Panc1 (cell line): ENCODE measurements around the gene PHTF2. TPM values are rescaled to one million over a fixed set of nuclear protein-coding genes. Genes with fewer than 3 reads are reported as not detected.

Source experiments
- ATAC-seq: fragments of 200-7000 bp; cut with Tn5 transposase; 2 replicates; pipeline ENCODE4 v1.9.1; 2020; ENCODE audit warnings: mild to moderate bottlenecking, moderate library complexity
- BruUV-seq: library from RNA; stranded (reverse); fragments of 400-500 nt; replicated peaks from 2 replicates; lab custom pipeline; 2021; lab: Mats Ljungman, UMichigan
- CTCF ChIA-PET: fragments of 300-600 bp; sonication (Branson Sonifier 250); formaldehyde crosslinking; loops from one replicate; lab custom pipeline; 2022; ENCODE audit warnings: antibody characterized with exemption; lab: Charles Lee
- POLR2A ChIA-PET: fragments of 300-600 bp; sonication (Branson Sonifier 250); formaldehyde crosslinking; loops from one replicate; lab custom pipeline; 2022; ENCODE audit warnings: antibody characterized with exemption; lab: Charles Lee
- DNase-seq: peaks from one replicate; pipeline ENCODE4 v3.0.0-alpha.2; 2010; ENCODE audit warnings: low read depth, low spot score
- H3K27ac ChIP-seq: 2 replicates; pipeline ENCODE4 v1.5.1; 2011; ENCODE audit warnings: mild to moderate bottlenecking, low read length, inconsistent platforms
- H3K27me3 ChIP-seq: fragments of 200-500 bp; sonication (Bioruptor generic); 2 replicates; pipeline ENCODE4 v1.6.0; 2014; ENCODE audit warnings: low read length, inconsistent platforms; ENCODE audit not compliant: control insufficient read depth, insufficient read depth
- H3K36me3 ChIP-seq: fragments of 200-500 bp; sonication (Bioruptor generic); 2 replicates; pipeline ENCODE4 v1.5.1; 2014; ENCODE audit warnings: inconsistent platforms, mild to moderate bottlenecking, low read length, moderate library complexity; ENCODE audit not compliant: control insufficient read depth, insufficient read depth
- H3K4me1 ChIP-seq: 2 replicates; pipeline ENCODE4 v1.5.1; 2011; ENCODE audit warnings: inconsistent platforms, mild to moderate bottlenecking, low read length, moderate library complexity; ENCODE audit not compliant: control insufficient read depth, insufficient read depth
- H3K4me3 ChIP-seq, 2 experiments: 2 replicates each; pipeline ENCODE4 v1.5.1; 2011 to 2012; ENCODE audit warnings: low read depth in 2 of 2, low read length in 2 of 2, mild to moderate bottlenecking in 2 of 2, inconsistent platforms in 1 of 2, moderate library complexity in 1 of 2
- H3K9me3 ChIP-seq: fragments of 200-500 bp; sonication (Bioruptor generic); 2 replicates; pipeline ENCODE4 v1.5.1; 2014; ENCODE audit warnings: low read depth, mild to moderate bottlenecking, inconsistent platforms, low read length, moderate library complexity; ENCODE audit not compliant: control insufficient read depth, insufficient read depth
- POLR2AphosphoS5 ChIP-seq: IDR thresholded peaks from 2 replicates; pipeline ENCODE4 v1.6.1; 2012; ENCODE audit warnings: mild to moderate bottlenecking, low read depth, low read length, moderate library complexity
- SIN3A ChIP-seq: IDR thresholded peaks from 2 replicates; pipeline ENCODE4 v1.6.1; 2012; ENCODE audit warnings: low read depth, mild to moderate bottlenecking, low read length, moderate library complexity, borderline replicate concordance; ENCODE audit not compliant: insufficient read depth
- TCF7L2 ChIP-seq: IDR thresholded peaks from 2 replicates; pipeline ENCODE4 v1.6.1; 2011; ENCODE audit warnings: mild to moderate bottlenecking, low read depth, low read length, inconsistent platforms
- in situ Hi-C: cut with HindIII; loops from 2 replicates; pipeline ENCODE4 v1.10.0; 2016; ENCODE audit warnings: low sequenced_read_pairs, low pct_unique_long_range_greater_than_20kb
- intact Hi-C: fragments of 100-400 bp; cut with micrococcal nuclease; formaldehyde crosslinking; loops from one replicate; pipeline ENCODE4 v1.10.0; 2022; ENCODE audit not compliant: unreplicated experiment
- total RNA-seq: library from RNA; stranded (reverse); gene quantifications from one replicate; pipeline ENCODE4 v1.2.1, GENCODE V29; 2021; ENCODE audit not compliant: unreplicated experiment
- TF ChIP-seq, protein P1 (sequence below), 2 experiments: IDR thresholded peaks; 2 replicates each; pipeline ENCODE4 v1.6.1; 2011 to 2012; ENCODE audit warnings: low read depth in 2 of 2, control low read depth in 1 of 2, low read length in 1 of 2, mild to moderate bottlenecking in 1 of 2, moderate library complexity in 1 of 2; ENCODE audit not compliant: insufficient read depth in 1 of 2
- TF ChIP-seq, protein P2 (sequence below): fragments of 450-650 bp; IDR thresholded peaks from 2 replicates; pipeline ENCODE4 v1.5.1; 2017; ENCODE audit warnings: mild to moderate bottlenecking

Gene PHTF2
- total RNA-seq, 1 experiment from 2014 or later, result 61.5 TPM

DNA sequence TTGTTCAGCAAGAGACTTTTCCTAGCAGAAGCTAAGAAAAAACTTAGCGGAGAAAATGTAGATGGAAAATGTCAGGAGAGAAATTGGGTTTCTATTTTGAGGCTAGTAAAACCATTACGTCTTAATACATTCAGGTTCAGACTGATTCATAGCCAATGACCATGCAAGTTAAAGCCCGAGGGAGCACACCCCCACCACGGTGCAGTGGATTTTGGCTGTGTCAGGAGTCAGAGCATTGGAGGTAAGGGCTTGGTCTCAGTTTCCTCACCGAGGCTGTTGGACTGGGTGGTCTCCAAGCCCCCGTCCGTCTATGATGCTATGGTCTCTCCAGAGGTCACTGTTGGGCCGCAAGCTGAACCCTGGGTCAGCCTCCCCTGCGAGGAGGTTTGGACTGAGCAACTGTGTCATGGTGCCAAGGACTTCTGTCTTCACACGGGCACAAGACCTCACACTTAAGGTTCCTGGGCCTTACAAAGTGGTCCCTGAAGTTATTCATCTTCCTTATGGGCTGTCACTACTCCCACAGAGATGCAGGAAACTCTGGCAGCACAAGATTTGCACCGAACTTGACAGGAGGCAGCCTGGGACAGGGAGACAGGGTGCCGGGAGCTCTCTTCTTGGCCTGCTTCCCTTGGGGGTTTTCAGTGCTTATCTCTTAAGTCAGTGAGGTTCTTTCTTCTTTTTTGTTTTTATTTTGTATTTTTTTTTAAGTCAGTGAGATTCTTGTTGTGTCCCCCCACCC is 186.8 kb downstream of the PHTF2 start:
- no TSS peak for BruUV-seq
- Histone ChIP-seq H3K4me3 (no peak overlapping the region), H3K4me1 (no peaks in the 10 kb centered on the region), H3K36me3 (no peaks in the 10 kb centered on the region), H3K27ac (no peak overlapping the region), H3K9me3 (no peaks in the 10 kb centered on the region), H3K27me3 (no peaks in the 10 kb centered on the region)
- ChIA-PET POLR2A (no interaction called here), CTCF (no interaction called here)
- in situ Hi-C loops, result no loop called here
- intact Hi-C loops, result no loop called here
- DNase-seq (no peak), ATAC-seq (no peak)
- TF ChIP-seq POLR2AphosphoS5, result no peak

DNA sequence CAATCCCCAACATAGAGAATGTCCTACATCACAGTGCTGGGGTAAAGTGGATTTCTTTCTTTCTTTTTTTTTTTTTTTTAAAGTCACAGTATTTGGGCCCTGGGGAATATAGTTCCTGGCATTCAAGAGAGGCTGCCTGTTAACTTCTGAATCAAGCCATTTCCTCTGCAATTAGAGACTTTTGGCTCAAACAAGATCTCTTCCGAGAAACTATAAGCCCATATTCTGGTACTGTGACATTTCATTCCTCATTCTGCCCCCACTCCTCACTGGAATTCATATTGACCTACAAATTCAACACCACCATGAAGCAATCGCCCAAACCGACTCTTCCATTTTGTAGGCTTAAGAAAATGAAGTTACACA is 187.4 kb downstream of the PHTF2 start:
- Histone ChIP-seq H3K27ac (no peak overlapping the region), H3K4me3 (no peak overlapping the region), H3K36me3 (no peaks in the 10 kb centered on the region), H3K9me3 (no peaks in the 10 kb centered on the region), H3K4me1 (no peaks in the 10 kb centered on the region), H3K27me3 (no peaks in the 10 kb centered on the region)
- TF ChIP-seq, protein P1, sequence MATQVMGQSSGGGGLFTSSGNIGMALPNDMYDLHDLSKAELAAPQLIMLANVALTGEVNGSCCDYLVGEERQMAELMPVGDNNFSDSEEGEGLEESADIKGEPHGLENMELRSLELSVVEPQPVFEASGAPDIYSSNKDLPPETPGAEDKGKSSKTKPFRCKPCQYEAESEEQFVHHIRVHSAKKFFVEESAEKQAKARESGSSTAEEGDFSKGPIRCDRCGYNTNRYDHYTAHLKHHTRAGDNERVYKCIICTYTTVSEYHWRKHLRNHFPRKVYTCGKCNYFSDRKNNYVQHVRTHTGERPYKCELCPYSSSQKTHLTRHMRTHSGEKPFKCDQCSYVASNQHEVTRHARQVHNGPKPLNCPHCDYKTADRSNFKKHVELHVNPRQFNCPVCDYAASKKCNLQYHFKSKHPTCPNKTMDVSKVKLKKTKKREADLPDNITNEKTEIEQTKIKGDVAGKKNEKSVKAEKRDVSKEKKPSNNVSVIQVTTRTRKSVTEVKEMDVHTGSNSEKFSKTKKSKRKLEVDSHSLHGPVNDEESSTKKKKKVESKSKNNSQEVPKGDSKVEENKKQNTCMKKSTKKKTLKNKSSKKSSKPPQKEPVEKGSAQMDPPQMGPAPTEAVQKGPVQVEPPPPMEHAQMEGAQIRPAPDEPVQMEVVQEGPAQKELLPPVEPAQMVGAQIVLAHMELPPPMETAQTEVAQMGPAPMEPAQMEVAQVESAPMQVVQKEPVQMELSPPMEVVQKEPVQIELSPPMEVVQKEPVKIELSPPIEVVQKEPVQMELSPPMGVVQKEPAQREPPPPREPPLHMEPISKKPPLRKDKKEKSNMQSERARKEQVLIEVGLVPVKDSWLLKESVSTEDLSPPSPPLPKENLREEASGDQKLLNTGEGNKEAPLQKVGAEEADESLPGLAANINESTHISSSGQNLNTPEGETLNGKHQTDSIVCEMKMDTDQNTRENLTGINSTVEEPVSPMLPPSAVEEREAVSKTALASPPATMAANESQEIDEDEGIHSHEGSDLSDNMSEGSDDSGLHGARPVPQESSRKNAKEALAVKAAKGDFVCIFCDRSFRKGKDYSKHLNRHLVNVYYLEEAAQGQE (IDR thresholded peaks at IDR 0.05; ENCODE audit: insufficient read depth in 1 of 2, low read depth in 2 of 2, low read length in 1 of 2), result no peak
- TF ChIP-seq POLR2AphosphoS5, result no peak
- TF ChIP-seq, protein P2, sequence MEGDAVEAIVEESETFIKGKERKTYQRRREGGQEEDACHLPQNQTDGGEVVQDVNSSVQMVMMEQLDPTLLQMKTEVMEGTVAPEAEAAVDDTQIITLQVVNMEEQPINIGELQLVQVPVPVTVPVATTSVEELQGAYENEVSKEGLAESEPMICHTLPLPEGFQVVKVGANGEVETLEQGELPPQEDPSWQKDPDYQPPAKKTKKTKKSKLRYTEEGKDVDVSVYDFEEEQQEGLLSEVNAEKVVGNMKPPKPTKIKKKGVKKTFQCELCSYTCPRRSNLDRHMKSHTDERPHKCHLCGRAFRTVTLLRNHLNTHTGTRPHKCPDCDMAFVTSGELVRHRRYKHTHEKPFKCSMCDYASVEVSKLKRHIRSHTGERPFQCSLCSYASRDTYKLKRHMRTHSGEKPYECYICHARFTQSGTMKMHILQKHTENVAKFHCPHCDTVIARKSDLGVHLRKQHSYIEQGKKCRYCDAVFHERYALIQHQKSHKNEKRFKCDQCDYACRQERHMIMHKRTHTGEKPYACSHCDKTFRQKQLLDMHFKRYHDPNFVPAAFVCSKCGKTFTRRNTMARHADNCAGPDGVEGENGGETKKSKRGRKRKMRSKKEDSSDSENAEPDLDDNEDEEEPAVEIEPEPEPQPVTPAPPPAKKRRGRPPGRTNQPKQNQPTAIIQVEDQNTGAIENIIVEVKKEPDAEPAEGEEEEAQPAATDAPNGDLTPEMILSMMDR, result no peak
- no peak for TF ChIP-seq TCF7L2
- no peak for TF ChIP-seq SIN3A
- intact Hi-C loops, result no loop called here
- no TSS peak for BruUV-seq
- DNase-seq, result no peak
- in situ Hi-C loops, result no loop called here
- ChIA-PET CTCF (no interaction called here), POLR2A (no interaction called here)
- no peak for ATAC-seq

DNA sequence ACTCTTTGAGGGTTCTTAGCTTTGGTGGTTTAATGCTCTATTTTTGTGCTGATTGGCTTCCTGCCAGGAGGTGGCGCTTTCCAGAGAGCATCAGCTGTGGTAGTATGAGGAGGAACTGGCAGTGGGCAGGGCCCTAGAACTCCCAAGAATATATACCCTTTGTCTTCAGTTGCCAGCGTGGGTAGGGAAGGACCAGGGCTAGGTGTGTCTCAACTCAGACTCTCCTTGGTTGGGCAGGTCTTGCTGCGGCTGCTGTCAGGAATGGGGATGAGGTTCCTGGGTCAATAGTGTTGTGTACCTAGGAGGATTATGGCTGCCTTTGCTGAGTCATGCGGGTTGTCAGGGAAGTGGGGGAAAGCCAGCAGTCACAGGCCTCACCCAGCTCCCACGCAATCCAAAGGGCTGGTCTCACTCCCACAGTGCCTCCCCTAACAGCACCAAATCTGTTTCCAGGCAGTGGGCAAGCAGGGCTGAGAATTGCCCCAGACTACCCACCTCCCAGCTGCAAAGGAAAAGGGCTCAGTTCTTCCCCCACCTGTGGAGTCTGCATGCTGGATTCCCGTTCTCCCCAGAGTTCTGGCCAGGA is 191.5 kb downstream of the PHTF2 start:
- no peaks in the 10 kb centered on the region for H3K4me1 ChIP-seq
- ATAC-seq, result no peak
- ChIA-PET POLR2A (interaction anchor here (0.6 kb wide), 1 partner anchor 374 kb away, joined by 3 read pairs; no protein-coding TSS in a partner anchor), CTCF (no interaction called here)
- H3K27ac ChIP-seq, result no peak overlapping the region
- TF ChIP-seq, protein P2, result peak; percentile 19; the same call in 1 of the 2 replicates
- TF ChIP-seq SIN3A, result no peak
- no peak for DNase-seq
- no peaks in the 10 kb centered on the region for H3K36me3 ChIP-seq
- intact Hi-C loops (no loop called here), in situ Hi-C loops (no loop called here)
- no peaks in the 10 kb centered on the region for H3K9me3 ChIP-seq
- H3K27me3 ChIP-seq, result no peaks in the 10 kb centered on the region; the same call in 1 of the 2 replicates
- no TSS peak for BruUV-seq
- no peak overlapping the region for H3K4me3 ChIP-seq
